Measurements from ENCODE around the gene PNCK.

Gene PNCK

DNA sequence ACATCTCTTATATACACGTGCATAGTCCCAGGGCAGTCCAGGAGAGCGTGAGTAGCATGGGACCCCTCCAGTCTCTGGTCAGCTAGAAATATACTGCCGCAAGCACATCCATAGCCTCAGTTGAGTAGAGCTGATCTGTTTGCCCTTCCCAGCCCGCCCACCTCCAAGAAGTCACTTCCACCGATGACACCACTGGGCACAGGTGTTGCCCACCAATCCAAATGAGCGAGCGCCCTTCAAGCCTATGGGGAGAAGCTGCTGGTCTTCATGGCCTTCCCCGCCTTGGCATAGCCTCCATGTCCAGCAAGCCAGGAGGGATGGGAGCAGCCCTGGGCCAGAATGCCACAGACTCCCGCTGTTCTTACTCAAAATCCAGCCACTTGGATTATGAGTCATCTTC, 16.5 kb downstream of the PNCK start:
- DNase-seq (ENCODE audit: low spot score): no peak

DNA sequence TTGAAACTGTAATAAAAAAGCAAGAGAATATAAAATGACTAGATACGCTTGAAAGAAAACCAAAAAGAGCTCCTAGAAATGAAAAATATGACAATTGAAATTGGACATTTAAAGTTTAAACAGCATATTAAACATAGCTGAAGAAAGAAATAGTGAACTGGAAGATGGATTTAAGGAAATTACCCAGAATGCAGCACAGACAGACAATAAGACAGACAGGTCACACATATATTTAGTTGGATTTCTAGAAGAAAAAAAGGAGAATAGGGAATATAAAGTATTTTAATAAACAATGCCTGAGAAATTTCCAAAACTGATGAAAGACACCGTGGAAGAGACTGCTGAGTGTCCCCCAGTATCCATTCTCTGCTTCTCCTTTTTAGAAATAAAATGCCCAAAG, 20.1 kb downstream of the PNCK start:
- DNase-seq (ENCODE audit: low spot score): no peak

DNA sequence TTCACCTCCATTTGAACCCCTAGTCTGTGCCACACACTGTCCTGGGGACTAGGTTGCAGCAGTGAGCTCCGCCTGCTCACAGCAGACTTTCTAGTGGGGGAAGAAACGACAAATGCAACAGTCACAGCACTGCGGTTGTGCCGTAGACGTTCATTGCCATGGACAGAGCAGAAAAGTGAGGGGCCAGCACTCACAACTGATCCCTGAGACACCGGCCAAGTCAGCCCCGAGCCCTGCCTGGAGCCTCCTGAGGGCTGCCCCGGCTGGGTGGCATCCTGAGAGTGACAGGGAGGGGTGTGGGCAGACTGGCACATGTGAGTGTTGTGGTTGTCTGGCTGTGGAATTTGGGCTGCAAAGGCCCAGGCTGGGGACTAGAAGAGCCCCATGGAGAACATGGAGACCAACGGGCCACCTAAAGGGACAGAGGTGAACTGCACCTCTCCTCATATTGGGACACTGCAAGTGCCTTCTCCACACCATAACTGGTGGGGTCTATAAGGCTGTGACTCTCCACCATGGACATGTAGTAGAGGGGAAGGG, 22.0 kb downstream of the PNCK start:
- DNase-seq (ENCODE audit: low spot score): no peak

DNA sequence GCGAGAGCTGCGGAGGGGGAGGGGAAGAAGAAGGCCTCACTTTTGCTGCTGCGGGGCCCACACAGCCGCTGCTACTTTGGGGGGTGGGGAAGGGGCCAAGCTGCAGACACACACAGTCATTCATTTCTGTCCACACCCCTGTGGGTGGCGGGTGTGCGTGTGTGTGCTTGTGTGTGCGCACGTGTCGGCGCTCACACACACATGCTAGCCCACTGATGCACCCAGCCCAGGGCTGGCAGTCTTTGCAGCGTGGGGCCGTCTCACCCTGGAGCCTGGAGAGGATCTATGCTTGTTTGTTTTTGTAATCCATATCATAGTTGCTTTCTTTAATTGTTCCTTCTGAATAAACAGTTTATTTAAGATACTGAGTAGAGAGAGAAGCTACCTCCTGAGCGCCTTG, 22.7 kb downstream of the PNCK start:
- DNase-seq (ENCODE audit: low spot score): no peak

DNA sequence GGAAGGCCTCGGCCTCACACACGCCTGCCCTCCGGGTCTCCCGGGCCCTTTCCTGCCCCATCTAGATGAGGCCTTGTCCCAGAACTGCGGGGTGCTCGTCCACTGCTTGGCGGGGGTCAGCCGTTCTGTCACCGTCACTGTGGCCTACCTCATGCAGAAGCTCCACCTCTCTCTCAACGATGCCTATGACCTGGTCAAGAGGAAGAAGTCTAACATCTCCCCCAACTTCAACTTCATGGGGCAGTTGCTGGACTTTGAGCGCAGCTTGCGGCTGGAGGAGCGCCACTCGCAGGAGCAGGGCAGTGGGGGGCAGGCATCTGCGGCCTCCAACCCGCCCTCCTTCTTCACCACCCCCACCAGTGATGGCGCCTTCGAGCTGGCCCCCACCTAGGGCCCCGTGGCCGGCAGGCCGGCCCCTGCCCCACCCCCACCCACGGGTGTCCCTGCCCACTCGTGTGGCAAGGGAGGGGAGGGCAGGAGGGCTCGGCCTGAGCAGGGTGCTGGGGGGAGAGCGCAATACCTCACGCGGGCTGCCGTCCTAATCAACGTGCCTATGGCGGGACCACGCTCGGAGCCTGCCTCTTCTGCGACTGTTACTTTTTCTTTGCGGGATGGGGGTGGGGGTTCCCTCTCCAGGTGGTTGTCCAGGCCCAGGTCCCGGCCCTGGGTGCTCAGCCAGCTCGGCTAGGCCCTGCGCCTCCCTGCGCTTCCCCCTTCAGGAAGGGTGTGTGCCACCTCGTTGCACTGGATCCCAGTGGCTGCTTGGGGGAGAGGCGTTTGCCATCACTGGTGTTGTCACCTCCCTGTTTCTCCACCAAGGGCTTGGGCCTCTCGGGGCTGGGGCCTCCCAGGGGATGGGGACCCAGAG, 23.5 kb downstream of the PNCK start:
- no peak for DNase-seq (ENCODE audit: low spot score)

DNA sequence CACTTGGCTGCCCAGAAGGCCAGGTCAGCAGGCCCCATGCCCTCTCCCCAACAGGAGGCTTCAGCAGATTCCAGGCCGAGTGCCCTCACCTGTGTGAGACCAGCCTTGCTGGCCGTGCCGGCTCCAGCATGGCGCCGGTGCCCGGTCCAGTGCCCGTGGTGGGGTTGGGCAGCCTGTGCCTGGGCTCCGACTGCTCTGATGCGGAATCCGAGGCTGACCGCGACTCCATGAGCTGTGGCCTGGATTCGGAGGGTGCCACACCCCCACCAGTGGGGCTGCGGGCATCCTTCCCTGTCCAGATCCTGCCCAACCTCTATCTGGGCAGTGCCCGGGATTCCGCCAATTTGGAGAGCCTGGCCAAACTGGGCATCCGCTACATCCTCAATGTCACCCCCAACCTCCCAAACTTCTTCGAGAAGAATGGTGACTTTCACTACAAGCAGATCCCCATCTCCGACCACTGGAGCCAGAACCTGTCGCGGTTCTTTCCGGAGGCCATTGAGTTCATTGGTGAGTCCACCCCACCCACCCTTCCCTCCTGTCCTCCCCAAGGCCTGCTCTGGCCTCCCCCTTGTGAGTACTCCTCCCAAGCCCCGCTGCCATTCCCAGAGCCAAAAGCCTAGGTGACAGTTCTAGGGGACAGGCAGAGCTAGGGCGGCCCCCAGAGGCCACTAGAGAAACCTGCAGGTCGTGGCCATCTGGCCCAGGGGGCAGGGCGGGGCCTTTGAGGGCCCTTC, 24.3 kb downstream of the PNCK start:
- DNase-seq (ENCODE audit: low spot score): no peak

DNA sequence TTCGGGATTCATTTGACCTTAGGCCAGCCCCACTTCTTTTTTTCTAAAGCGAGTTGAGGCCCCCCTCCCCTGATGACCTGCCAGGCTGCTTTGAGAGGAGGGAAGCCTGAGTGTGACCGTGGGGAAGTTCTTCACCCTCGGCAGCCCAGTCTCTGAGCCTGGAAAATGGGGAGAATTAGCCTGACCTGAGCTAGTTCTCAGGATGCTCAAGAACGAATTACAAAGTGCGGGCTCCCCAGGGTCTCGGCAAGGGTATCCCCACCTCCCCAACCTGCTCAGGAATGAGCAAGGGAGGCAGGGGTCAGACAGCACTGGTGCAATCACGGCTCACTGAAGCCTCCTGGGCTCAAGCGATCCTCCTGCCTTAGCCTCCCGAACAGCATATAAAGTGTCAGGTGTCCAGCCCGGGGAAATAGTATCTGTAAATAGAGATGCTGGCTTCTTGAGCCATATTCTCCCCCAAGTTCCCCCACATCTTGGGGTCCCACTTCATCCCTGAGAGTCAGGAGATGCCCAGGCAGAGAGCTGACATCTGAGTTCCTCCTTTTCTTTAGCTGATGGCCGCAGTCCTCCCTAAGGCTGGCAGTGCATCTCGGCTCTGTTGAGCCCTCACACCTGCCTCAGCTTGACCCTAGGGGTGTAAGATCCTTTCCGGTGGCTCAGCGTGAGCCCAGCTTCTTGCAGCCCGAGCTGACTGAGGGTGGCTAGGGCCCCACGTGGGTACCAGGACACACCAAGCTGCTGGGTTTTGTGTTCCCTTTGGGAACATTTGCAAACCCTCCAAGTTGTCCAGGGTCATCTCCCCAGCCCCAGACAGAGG, 25.0 kb downstream of the PNCK start:
- DNase-seq (ENCODE audit: low spot score): no peak

DNA sequence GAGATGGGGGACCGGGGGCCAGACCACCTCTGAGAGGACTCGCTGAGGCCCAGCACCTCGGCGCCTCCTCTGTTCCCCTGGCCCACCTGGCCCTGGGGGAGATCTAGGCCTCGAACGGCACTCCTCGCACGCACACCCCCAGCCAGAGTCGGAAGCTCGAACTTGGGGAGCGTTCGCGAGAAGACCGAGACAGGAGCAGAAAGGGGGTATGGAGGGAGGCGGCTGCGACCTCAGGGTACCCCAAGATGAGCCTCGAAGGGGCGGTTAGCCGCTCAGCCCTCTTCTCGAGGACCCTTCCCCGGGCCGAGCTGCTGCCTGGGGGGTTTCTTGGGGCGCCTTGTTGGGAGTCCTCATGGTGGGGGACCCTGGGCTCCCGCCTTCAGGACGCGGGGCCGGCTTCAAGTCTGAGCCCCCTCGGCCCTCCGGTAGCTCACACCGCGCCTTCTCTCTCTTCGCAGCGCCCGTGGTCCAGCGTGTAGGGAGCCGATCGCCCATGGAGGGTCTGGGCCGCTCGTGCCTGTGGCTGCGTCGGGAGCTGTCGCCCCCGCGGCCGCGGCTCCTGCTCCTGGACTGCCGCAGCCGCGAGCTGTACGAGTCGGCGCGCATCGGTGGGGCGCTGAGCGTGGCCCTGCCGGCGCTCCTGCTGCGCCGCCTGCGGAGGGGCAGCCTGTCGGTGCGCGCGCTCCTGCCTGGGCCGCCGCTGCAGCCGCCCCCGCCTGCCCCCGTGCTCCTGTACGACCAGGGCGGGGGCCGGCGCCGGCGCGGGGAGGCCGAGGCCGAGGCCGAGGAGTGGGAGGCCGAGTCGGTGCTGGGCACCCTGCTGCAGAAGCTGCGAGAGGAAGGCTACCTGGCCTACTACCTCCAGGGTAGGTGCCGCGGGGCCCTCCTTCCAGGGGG, 25.9 kb downstream of the PNCK start:
- no peak for DNase-seq (ENCODE audit: low spot score)

DNA sequence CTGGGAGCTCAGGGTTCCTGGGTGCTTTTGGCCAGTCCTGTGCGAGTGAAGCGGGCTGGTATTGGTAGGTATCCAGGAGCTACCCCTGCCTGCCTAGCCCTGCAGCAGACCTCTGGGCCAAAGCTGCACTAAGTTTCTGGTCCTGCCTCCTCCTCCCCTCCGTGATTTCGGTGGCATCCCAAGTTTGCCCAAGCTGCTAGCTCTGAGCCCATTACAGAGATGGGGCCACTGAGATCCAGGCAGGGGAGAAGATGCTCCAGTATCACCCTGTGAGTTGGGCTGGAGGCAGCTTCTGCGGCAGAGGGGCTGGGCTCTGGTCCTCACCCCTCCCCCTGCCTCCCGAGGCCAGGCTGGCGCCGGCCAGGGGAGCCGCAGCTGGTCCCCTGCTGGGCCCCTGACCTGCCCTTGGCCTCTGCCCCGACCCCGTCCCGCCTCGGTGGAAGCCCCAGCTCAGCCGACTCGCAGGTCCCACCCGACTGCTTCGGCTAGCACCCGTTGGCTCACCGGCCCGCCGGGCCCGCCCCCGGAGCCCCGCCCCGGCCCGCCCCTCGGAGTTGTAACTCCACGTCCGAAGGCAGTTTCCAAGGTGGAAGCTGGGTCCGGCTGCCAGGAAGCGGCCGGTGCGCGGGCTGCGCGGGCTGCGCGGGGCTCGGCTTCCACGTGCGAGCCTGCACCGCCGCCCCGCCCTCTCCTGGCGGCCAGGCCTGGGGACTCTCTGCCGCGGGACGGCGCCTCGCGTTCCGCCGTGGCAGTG, 26.8 kb downstream of the PNCK start, which contains the start of gene DUSP9:
DUSP9 (plus strand) TSS at position 584 of the 754 bp plus-strand sequence. CDS start 751 bp downstream, outside the sequence.
- no peak for DNase-seq (ENCODE audit: low spot score)

DNA sequence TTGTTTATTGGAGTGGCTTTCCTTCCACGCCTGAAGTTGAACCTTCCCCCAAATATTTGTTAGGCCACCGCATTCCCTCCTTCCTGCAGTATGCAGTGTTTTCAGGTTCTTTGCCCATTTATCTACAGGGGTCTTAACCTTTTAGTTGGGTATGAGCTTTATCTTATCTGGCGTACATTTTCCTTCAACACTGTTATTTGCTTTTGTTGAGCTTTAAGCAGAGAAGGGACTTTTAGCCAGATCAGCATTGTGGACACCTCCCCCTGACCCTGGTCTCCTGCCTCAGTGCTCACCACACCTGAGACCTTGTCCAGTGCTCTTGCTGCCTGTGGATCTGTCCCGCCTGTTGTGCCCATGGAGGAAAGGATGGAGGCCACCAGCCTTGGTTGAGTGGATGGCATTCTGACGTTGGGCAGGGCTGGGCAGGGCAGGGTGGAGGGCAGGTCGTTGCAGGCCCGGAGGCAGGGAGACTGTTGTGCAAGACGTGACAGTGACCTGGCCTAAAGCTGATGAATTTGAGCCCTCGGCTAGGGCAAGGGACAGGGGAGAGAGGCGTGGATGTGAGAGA, 27.6 kb downstream of the PNCK start:
- no peak for DNase-seq (ENCODE audit: low spot score)

DNA sequence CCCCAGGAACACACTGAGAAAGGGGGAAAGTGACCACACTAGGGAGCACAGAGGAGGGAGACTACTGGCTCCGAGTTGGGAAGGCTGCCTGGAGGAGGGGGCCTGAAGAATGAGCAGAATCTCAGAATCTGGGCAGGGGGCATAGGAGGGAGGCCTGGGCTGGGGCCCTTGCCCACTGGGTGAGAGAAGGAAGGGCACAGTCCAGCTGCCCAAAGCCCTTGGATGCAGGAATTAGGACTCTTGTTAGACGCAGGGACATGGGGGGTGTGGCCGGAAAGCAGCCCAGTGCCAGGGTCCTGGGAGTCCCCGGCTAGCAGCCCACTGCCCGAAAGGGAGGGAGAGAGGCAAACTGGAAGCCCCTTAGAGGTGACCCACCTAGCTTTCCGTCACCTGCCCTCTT, 28.5 kb downstream of the PNCK start:
- no peak for DNase-seq (ENCODE audit: low spot score)

DNA sequence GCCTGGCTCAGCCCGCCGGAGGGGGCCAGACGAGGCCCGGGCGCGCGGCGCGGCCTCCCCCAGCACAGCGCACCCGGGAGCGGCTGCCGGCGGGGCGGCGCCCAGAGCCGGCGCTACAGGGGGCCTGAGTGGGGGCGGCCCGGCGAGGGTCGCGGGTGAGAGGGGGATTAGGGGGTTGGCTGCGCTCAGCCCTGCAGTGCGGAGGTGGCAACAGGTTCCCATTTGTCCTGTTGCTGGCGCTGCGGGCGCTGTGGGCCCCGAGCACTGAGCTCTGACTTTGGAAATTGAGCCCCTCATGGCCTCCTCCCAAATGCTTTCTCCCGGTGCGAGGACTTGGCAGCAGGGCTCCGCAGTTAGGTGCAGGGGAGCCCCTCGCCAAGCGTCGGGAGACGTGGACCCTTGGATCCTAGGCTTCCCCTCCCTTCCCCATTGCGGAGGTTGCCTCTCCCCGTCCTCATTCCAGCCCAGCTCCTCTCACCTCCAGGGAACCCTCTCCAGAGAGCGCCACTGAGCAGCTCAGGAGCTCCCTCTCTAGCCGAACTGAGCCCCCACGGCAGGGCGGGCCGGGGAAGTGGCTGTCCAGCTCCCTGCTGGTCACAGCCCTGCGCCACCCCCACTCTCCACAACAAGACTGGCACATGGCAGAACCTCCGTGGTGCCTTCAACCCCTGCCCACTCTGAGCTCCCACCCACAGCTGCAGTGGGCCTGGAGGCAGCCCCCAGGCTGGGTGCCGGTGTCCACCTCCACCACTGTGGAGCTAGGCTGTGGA, 29.1 kb downstream of the PNCK start:
- DNase-seq (ENCODE audit: low spot score): no peak

DNA sequence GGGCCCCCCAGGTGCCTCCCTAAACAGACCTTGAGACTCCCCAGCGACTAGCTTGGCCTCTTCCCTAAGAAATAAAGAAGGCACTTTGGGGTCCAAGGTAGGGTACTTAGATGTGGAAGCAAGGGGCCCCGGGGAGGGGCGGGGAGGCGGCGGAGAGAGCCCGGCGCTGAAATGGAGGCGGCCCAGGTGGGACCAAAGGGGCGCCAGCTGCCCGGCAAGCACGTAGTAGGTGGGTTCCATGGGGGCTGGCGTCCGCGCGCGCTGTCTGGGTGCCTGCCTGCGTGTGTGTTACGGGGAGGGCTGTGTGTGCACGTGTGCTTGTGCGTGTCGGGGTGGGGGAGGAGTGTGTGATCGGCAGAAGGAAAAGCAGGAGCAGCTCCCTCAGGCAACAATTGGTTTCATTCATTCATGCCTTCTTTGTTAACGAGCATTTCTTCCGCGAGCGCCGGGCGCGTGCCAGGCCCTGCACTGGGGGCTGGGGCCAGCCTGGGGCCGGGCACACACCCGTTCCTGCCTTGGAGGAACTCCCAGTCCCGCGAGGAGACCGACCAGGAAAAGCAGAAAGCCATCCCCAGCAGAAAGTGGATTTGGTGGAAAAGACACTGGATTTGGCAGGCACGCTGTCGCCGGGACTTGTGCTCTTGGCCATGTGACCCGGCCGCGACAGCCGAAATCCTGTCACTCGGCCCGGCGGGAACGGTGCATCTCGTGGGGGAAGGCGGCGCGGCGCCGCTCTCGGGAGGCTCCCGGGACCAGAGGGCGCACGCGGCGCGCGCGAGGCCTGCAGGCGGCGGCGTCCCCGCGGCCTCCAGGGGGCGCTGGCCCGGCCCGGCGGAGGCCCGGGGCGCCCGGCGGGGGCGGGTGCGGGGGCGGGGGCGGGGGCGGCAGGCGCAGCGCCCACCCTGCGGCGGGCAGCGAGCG, 29.9 kb downstream of the PNCK start:
- no peak for DNase-seq (ENCODE audit: low spot score)

DNA sequence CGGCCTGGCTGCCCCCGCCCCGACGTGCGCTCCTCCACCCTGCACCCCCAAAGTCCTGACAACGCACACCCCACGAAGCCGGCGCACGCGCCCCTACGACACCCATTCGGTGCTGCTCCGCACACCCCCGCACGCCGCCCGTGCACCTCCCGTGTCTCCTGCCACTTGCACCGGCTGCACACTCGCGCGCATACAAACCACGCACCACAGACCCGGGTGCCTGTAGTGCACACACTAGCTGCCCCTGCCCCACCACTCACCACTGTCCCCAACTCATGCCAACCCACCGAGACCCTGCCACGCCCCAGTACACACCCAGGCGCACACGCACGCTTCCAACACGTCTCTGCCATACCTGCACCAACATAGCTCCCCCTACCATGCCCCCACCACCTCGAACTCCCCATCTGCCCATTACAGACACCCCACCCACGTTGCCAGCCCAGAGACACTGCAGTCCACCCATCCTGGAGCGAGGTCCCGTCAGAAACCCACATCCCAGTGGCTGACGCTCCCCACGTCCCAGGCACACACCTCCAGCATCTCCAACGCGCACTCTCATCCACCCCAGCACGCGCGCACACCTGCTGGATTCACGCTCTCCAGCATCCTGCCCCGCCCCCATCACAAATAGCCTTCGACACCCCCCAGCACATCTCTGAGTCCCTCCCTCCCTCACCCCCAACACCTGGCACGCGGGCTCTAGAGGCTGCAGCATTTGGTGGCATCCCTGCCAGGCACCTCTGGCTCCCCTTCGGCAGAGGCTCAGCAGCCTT, 30.8 kb downstream of the PNCK start:
- DNase-seq (ENCODE audit: low spot score): no peak

DNA sequence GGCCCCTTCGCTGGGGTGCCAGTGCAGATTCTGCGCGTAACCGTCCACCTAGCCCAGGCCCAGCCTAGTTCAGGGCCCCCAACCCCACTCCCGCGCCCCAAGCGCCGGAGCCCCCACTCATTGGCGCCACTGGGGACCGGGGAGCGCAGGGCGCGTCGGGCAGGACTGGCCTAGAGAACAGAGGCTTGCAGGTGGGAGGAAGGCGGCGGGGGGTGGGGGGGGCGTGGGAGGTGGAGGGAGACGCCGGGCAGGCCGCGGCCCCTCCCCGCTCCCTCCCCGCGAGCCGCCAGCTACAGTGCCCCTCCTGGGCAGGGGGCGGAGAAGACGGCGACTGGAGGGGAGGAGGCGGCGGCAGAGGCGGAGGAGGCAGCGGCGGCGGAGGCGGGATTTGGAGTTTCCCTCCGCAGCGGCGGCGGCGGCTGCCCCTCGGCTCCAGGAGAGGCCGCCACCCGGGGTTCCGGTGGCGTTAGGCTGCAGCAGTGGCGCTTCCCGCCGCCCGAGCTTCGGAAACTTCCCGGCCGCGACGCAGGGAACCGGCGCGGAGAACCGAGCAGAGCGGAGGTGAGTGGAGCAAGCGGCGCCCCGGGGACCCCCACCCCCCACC, 31.5 kb downstream of the PNCK start:
- DNase-seq (ENCODE audit: low spot score): no peak

DNA sequence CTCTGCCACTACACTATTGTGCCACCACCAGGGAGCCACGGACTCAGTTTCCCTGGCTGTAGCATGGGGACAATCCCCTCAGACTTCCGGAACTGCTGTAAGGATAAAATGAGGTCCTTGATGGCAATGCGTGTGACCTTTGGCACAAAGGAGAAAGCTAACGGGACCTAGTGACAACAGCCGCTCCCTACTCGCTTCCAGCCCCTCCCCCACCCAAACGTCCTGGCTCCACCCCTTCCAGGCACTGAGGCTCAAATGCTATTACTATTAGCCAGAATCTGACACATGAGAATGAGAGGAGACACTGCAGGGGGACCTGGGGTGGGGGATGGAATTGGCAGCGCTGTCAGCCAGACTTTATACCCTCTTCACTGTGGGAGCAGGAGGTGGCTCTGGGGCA, 32.0 kb downstream of the PNCK start:
- DNase-seq (ENCODE audit: low spot score): no peak

Data from globus pallidus (tissue), 1 donor.